ENCODE measurements around the gene SPEN.

The SPEN gene

DNA sequence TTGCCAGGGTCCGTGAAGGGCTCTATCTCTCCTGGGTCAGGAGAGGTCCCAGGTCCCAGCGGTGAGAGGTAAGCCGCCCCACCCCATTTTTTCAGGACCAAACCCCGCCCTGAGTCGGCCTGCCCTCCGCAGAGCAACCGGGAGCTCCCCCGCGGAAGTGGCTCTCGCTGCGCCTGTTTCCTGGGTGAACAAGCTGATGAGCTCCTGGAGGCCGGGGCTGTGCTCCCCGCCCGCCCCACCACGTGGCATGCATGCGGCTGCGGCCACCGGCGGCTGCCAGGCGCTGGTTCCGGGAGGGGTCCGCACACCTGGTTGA lies 96.4 kb downstream of the SPEN start:
- TF ChIP-seq CREB1 (IDR thresholded peaks at IDR 0.05; ENCODE audit: low read depth), result no peak

GRCh38 chr1:15944308-15945010 lies 97.0 kb downstream of the SPEN start:
- TF ChIP-seq RAD21 (IDR thresholded peaks at IDR 0.05; ENCODE audit: low read depth) (no peak), MAX (IDR thresholded peaks at IDR 0.05) (no peak), TAF1 (IDR thresholded peaks at IDR 0.05; ENCODE audit: low read depth) (no peak), CEBPB (IDR thresholded peaks at IDR 0.05) (no peak), NFIC (IDR thresholded peaks at IDR 0.05) (no peak), ZBTB7A (IDR thresholded peaks at IDR 0.05; ENCODE audit: low read depth) (no peak), USF1 (IDR thresholded peaks at IDR 0.05) (no peak), FOXM1 (IDR thresholded peaks at IDR 0.05; ENCODE audit: borderline replicate concordance, low read depth) (no peak), CREB1 (IDR thresholded peaks at IDR 0.05; ENCODE audit: low read depth) (no peak), TEAD4 (IDR thresholded peaks at IDR 0.05) (no peak), EP300 (IDR thresholded peaks at IDR 0.05; ENCODE audit: borderline replicate concordance) (no peak), EGR1 (IDR thresholded peaks at IDR 0.05) (no peak)

- TF ChIP-seq ZBTB7A (IDR thresholded peaks at IDR 0.05; ENCODE audit: low read depth) (no peak), MAX (IDR thresholded peaks at IDR 0.05) (no peak), YY1 (IDR thresholded peaks at IDR 0.05; ENCODE audit: low read depth) (no peak), EGR1 (IDR thresholded peaks at IDR 0.05) (no peak), RAD21 (IDR thresholded peaks at IDR 0.05; ENCODE audit: low read depth) (no peak), USF1 (IDR thresholded peaks at IDR 0.05) (no peak), TCF12 (IDR thresholded peaks at IDR 0.05; ENCODE audit: low read depth) (no peak), REST (IDR thresholded peaks at IDR 0.05; ENCODE audit: low read depth) (no peak), FOXM1 (IDR thresholded peaks at IDR 0.05; ENCODE audit: borderline replicate concordance, low read depth) (no peak)
Observed at GRCh38 chr1:15945011-15945831, 97.7 kb downstream of the SPEN start.

DNA sequence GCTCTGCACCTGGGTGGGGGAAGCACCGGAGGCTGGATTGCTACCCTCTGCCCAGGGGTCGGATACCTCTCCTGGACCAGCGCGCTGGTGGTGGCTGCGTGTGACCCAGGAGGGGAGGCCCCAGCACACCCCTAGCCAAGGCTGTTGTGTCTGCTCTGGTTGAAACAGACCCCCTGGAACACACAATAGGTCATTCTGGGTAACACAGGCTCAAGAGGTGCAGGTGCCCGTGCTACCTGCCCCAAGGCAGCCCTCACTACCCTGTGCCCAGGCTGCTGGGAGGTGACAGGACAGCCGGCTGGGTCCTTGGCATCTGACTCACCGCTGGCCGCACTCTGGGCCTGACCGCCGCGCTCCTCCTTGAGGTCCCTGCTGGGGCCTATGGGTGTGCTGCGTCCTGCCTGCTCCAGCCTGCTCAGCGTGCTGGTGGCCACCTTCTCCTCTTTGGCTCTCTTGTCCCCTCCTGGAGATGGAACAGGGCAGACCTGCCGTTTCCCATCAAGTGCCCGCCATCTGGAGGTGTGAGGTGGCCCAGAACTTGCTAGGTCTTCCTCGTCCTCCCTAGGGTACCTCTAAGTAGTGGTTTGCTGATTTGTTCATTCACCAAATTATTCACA lies 98.4 kb downstream of the SPEN start:
- TF ChIP-seq CREB1 (IDR thresholded peaks at IDR 0.05; ENCODE audit: low read depth) (no peak), MAX (IDR thresholded peaks at IDR 0.05) (no peak), USF1 (IDR thresholded peaks at IDR 0.05) (no peak), EGR1 (IDR thresholded peaks at IDR 0.05) (no peak), YY1 (IDR thresholded peaks at IDR 0.05; ENCODE audit: low read depth) (no peak)

GRCh38 chr1:15946571-15947381 lies 99.3 kb downstream of the SPEN start:
- TF ChIP-seq ZBTB7A (IDR thresholded peaks at IDR 0.05; ENCODE audit: low read depth) (no peak), EP300 (IDR thresholded peaks at IDR 0.05; ENCODE audit: borderline replicate concordance) (no peak), EGR1 (IDR thresholded peaks at IDR 0.05) (no peak), MAX (IDR thresholded peaks at IDR 0.05) (no peak), CEBPB (IDR thresholded peaks at IDR 0.05) (no peak), NFIC (IDR thresholded peaks at IDR 0.05) (no peak), USF1 (IDR thresholded peaks at IDR 0.05) (no peak), CREB1 (IDR thresholded peaks at IDR 0.05; ENCODE audit: low read depth) (no peak)

Measured in Ishikawa (cell line).